CD4-positive, alpha-beta T cell treated with Interleukin-15 for 1 hour (primary cell): ENCODE results near the gene LYPD4.

ENCODE experiments used
- DNase-seq: peaks from one replicate; pipeline ENCODE4 v3.0.0-alpha.2; 2020

The LYPD4 gene

DNA sequence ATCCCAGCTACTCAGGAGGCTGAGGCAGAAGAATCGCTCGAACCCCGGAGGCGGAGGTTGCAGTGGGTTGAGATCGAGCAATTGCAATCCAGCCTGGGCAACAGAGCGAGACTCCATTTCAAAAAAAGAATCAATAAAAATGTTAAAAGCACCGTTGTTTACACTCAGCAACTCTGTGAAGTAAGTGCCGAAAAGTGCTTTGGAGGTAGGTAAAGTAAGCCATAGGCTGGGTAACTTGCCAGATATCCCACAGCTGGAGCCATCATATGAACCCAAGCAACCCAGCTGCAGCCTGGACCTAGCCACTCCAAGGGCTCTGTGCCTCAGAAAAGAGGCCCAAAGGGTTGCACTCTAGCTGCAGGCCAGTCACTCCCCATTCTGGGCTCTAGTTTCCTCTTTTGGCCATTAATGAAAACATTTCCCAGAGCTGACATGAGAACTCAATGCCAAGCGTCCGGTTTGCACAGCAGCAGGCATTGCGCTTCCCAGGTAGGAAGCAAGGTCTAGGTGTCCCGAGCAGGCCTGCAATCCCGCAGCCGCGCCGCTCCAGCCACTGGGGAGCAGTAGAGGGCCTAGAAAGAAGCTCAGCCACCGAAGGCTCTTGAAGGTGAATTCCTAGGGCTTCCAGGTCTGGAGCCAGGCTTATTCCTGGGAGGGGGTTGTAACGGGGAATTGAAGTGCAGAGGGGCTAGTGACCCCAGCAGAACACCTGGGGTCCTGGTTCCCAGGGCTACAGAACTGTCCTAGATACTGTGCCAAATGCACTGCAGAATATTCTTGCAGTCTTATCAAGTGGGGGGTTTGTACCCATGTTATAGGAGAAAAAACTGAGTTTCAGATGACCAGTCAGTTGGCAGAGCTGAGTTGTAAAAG, 28.5 kb upstream of the LYPD4 start:
- DNase-seq: peak; percentile 68

DNA sequence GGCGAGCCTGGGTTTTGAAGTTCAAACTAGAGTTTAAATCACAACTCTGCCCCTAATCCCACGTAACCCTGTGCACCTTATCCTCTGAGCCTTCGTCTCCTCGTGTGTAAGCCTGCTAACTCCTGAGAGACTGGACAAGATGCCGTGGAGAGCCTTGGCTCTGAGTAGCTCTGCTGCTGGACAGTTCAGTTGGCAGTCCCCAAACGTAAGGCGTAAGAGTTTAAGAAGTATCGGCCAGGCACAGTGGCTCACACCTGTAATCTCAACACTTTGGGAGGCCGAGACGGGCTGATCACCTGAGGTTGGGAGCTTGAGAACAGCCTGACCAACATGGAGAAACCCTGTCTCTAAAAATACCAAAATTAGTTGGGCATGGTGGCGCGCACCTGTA, 27.9 kb upstream of the LYPD4 start:
- DNase-seq: no peak

DNA sequence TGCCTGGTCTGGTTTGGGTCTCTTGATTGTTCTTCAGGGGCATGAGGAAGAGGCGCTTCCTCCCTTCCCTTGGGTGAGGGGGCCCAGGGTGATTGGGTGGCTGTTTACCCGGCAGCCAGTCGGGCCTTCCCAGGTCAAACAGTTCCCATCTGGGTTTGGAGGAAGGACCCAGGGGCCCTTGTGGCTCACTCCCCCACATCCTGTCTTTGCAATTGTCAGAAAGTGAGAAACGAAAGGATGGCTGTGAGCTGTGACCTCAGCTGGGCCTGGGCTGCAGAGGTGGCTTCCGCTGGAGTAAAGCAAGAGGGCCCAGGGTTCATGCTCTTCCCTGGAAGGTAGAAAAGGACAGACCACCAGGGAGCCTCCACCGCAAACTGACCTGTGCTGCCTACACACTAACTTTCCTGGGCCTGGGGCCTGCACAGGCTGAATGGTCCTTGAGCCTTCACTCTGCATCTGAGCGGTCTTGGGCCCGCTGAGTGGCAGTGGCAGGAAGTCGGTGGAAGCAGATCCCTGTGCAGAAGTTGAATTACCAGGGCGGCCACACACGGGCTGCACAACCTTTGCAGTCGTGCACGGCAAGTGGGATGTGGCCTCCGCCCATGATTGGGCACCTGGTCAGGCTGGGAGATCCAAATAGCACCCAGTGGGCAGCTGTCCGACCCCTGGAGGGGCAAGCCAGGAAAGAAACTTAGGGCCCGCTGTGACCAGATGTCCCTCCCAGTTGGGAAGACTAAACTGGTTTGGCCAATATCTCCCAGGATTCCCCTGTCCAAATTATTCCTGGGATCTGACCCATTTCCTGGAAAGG, 27.3 kb upstream of the LYPD4 start:
- DNase-seq: peak; percentile 61

DNA sequence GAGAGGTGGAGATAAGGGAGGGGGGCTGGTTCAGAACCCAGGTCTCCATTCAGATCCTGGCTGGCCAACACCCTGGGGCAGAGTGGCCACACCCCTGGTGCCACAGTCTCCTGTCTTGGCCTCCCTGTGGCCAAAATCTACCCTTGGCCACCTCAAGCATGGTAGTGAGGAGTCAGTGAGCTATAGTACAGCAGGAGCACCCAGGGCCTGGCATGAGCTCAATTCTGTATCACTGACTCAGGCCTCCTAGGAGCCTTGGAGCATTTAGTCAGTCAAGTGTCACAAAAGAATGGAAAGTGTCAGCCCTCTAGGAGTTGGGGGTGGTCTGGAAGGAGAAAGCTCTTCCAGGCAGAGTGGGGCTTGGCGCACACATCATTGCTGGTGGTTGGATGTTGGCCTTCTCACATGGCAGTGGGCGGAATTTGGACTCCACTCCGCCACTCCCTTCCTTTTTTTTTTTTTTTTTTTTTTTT, 26.0 kb upstream of the LYPD4 start:
- no peak for DNase-seq

DNA sequence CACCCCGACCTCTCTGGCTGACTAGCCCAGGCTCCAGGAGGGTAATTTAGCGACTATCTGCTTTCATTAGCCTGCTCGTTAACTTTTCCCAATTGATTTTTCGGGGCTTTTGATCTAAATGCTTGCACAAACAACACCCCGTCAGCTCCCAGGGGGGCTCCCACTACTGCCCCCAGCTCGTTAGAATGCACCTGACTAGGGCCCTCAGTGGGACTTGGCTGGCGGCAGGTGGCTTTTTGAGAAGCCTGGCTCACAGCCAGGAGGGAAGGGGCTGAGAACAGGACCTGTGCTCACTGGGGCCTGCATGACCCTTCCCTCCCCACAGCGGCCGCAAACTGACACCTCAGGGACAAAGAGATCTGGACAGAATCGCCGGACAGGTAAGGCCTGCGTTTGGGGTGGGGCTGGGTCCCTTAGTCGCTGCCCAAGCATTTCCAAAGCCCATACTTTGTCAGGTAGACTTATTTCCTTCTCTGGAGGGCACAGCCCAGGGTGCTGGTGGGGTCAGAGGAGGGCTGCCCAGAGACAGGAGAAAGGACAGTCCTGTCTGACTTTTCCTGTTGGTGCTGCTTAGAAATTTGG, 25.0 kb upstream of the LYPD4 start:
- no peak for DNase-seq

DNA sequence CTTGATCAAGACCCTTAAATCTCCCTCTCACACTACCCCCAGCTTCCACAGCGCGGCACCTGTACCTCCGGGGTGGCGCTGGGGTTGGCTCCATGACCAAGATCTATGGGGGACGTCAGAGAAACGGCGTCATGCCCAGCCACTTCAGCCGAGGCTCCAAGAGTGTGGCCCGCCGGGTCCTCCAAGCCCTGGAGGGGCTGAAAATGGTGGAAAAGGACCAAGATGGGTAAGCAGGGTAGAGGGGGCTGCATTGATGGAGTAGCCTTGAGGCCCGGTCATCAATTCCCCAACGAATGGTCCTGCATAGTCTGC, 24.5 kb upstream of the LYPD4 start:
- no peak for DNase-seq

DNA sequence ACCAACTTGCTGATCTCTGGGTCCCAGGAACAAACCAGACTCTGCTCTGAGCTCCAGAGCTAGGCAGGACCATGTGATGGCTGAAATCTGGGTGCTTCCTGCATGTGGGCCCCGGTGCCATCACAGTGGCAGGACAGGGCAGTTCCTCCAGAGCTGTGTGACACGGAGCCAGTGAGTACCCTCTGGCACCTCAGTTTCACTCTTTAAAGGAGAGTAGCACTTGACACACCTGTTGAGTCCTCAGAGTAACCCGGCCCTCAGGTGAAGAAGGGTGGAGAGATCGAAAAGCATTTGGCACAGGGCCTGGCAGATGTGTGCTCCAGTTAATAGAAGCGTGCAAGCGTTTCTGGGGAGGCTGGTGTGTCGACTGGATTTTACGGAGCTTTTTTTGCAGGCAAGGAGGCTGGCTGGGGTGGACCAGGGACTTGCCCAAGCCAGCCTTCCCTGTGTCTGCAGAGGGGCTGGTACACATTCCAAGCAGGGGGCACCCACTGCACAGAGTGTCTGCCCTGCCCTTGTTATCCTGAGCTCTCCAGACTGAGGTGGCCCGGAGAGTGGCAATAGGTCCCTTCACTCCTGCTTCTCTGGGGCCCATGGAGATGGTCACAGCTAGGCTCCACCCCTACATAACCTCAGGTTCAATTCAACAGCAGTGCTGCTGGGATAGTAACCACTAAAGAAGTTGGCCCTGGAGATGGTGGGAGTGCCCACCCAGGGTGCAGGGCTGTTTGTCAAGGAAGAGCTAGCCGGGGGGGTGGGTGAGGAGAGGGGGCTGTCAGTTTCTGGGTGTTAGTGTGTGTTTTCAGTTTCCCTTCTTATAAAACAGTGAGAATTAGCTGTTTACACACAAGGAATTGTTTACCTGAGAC, 23.9 kb upstream of the LYPD4 start:
- no peak for DNase-seq

DNA sequence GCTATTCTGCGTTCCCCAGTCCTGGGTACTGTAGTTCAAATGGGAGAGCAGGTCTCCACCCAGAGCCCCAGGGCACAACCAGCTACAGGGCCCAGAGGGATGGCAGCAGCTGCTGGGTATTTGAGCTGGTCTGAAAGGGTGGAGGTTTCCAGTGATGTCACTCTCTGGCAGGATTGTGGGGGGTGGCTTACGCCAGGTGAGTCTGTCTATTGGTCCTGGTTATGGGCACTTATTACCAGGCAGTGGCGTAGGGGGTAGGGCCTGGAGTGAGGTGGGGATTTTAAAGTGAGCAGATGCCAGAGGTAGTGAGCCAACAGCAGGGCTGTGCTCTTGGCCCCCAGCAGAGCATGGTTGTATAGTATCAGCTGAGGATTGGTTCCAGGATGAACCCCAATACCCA, 21.8 kb upstream of the LYPD4 start:
- no peak for DNase-seq

DNA sequence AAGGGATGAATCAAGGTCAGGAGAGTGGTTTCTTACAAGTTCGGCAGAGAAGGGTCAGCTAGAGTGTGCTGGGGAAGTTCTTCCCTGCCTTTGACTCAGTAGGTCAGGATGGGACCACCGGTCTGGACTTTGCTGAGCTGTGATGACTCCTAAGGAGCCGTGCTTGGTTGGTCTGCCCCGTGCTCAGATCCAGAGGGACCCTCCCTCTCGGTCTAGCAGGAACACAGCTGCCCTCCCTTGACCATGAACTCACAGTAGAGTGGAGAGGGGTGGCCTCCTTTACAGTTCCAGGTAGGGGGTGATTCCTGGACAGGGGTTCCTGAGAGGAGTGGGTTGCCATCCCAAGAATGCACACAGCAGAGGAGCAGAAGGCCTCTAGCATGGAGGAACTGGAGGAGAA, 19.9 kb upstream of the LYPD4 start:
- DNase-seq: no peak

DNA sequence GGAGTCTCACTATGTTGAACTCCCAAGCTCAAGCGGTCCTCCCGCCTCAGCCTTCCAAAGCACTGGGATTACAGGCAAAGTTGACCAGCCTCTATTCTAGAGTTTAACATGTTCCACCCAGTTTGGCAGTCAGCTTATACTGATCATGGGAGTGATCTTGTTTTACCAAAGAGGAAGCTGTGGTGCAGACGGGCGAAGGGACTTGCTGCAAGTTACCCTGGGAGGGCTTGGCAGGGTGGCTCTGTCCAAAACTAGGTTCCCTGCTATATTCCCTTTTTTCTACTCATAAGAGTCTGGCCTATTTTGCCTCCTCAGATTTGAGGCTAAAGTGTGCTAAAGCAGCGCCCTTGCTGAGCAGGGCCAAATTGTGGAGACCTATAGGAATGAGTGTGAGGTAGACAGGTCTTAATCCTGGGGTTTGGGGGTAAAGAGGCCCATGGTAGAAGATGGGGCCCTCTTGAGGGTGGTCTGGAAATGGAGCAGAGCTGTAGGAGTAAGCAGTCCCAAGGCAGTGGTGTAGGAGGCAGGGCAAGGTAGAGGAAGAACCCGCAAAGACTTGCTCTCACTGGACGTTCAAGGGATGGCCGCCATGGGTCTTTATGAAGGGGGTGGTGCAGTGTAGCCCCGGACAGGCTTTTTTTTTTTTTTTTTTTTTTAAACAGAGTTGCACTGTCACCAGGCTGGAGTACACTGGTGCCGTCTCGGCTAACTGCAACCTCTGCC, 18.9 kb upstream of the LYPD4 start:
- DNase-seq: no peak

DNA sequence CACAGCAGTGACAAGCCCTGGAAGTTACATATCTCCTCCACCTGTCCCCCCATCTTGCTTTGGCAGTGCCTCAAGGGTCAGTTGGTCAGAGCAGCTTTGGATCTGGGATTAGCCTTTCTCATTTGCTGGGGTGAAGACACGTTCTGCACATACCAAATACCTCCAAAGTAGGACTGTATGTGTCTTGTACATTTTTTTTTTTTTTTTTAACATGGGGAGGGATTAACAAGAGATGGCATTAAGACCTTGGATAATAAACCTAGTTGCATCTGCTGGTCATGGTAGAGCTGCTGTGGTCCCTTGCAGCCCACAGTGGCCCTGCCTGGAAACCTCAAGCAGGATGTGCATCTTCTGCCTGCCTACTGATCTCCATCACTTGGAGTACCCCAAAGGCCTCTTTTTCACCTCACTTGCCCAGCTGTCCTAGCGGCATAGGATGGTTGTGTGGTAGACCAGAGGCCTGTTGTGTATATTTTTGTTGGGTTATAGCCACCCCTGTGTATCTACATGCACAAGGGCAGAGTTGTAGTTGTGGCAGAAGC, 18.0 kb upstream of the LYPD4 start:
- DNase-seq: no peak

DNA sequence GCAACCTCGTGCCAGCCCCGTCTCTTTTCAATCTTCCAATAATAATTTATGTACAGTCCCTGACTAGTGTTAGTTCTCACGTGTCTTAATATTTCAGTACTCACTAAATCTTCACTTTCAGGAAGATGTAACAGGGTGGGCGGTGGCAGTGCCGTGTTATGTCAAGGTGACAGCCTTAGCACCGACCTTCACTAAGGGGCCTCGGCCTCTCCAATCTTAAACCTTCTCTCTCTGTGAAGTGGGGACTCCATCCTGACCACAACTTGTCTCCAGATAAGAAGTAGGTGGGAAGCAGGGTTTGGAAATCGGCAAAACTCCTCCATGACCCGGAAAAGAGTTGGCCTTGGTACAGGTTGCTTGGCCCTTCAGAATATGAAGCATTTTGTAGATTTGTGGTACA, 17.4 kb upstream of the LYPD4 start:
- no peak for DNase-seq

DNA sequence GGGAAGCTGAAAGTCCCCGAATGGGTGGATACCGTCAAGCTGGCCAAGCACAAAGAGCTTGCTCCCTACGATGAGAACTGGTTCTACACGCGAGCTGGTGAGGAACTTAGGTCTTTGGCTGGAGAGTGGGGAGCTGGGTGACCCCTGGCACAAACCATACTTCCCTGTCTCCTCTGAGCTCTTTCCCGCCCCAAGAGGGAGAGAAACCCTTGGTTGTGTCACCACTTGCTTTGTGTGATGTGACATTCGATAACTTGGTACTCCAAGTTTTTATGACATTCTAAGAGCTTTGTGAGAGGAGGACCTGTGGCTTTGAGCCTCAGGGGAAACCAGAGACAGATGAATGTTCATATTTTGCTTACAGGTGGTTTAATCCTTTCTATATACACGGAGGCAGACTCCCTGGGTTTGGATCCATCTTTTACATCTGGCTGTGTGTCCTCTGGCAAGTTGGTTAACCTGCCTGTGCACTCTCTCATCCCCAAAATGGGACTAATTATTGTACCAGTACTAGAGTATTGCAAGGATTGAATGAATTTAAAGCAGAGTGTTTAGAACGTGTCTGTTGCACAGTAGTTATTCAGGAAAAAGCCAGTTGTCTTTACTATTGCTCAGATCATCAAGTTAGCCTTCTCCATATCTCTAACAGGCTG, 16.8 kb upstream of the LYPD4 start:
- DNase-seq: no peak

DNA sequence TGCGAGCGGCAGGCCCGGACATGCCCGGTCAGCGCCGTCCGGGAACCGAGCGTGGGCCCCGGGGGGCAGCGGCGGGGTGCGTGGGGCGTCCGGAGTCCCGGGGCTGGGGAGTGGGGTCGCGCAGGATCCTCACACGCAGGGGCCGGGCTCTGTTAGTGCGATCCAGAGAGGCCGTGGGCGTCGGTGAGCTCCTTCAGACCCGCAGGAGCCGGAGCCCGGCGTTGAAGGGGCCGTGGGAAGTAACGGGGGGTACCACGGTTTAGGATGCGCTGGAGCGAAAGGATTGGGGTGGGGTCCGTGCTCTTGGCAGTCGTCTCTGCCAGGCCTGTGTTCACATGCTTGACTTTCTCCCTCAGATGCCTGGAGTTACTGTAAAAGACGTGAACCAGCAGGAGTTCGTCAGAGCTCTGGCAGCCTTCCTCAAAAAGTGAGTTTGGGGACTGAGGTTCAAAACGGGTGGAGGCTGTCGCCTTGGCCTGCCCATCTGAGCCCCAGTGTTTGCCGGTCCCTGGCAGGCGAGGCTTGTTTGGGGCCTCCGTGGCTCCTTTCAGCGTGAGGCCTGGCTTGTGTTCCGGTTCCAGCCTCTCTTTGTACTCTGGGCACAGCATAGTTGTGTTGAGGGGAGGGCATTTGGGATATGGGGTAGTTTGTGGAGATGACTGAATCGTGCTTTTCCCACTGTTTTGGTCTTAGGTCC, 16.1 kb upstream of the LYPD4 start:
- DNase-seq: no peak

DNA sequence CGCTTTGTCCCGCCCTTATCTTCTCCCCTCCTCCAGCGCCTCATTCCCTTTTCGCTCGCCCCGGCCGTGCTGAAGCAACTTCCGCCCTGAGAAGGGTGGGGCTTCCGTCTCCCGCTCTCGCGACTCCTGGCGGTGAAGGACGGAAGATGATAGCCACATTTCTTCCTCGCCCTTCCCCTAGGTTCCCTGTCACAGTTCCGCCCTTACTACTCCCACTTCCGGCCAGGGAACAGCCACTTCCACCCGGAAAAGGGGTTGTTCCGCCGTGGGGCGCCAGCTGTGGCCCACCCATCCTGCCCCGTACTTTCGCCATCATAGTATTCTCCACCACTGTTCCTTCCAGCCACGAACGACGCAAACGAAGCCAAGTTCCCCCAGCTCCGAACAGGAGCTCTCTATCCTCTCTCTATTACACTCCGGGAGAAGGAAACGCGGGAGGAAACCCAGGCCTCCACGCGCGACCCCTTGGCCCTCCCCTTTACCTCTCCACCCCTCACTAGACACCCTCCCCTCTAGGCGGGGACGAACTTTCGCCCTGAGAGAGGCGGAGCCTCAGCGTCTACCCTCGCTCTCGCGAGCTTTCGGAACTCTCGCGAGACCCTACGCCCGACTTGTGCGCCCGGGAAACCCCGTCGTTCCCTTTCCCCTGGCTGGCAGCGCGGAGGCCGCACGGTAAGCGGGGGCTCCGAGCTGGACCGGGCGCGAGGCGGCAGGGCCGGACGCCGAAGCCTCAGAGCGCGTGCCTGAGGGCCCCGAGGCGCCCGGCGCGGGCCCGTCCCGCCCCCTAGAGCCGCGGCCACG, 15.3 kb upstream of the LYPD4 start, which contains the start of gene RPS19:
Gene RPS19 (plus strand): TSS at position 638 of the 801 bp plus-strand sequence. CDS start 520 bp downstream, outside the sequence.
- DNase-seq: peak; percentile 97

DNA sequence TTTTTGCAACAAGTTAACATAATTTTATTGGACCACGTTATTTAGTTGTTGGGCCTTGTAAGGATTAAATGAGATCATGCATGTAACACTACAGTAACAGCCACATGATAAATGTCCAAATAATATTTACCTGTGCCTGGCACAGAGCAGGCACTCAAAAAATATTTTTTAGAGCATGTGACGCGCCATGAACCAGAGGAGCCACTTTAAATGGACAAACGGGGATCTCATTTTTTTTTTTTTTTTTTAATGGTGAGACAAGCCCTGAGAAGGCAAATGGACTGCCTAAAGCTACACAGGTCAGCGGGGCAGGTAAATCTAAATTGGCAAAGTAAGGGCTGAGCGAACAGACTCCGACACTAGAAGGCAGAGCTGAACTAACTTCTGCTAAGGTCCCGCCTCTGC, 14.7 kb upstream of the LYPD4 start:
- no peak for DNase-seq

DNA sequence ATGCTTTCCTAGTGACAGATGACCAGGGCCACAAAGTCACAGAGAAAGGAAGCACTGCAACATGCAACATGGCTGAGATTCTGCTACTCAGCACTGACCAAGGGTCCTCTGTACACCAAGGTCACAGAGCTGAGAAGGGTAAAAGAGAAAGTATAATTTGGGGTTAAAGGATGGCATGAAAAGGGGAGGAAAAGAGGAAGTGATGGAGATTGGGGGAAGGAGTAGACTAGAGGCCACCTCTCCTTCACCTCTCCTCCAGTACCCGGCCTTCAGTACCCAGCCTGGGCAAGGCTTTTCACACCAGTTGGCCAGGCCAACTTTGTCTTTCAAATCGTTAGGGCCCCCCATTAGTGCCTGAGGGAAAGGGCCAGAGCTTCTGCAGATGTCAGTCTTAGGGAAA, 9.3 kb upstream of the LYPD4 start:
- no peak for DNase-seq

DNA sequence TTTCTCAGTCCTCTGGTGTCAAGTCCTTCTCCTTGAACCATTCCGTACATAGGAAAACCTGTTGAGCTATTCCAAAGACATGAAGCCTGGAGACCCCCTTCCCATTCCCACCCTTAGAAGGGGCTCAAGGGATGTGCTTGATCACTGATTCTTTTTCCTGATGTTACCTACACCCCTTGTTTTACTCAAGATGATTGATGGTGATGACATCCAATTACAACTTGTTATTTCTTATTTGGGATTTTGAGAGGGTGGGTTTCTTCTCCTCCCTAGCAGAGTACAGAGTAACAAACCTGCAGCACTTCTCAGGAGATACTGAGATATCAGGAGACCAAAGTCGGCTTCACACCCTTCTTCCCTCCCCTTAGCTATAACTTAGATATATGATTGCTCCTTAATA, 8.9 kb upstream of the LYPD4 start:
- DNase-seq: no peak

DNA sequence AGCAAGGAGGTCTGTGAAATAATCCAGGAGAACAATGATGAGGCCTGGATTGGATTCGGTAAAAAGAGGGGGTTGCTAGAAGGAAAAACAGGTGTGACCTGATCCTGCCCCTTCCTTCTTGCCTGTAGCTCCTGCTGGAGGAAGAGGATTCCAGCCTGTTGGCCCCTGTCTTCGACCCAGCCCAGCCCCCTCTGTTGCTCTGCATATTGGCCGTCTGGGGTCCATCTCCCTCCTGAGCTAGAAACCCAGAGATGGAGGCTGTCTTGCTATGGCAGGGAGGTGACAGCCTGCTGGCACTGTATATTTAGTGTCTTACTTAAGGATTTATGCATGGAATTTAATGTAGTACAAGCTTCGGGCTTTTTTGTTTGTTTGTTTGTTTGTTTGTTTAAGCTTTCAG, 7.0 kb upstream of the LYPD4 start:
- DNase-seq: no peak

DNA sequence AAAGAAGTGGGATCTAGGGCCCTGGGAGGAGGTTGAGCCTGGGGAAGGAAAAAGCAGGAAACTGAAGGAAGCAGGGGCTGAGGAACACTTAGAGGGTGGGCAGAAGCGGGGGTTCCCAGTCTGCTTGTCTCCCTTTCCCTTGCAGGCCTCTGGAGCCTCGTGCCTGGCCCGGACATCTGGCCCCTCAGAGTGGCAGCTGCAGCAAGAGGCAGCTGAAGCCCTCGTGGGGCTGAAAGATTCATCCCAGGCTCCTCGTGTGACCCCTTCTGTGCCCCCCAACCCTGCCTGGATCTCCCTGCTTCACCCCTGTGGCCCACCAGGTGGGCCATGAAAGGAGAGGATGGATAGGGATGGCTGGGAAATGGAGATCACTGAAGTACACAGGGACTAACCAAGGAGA, 5.9 kb upstream of the LYPD4 start:
- no peak for DNase-seq
